Umbilical cord (tissue), 2 donors: Measurements from ENCODE around the gene PKNOX1. TPM values are rescaled to one million over a fixed set of nuclear protein-coding genes. Genes with fewer than 3 reads are reported as not detected.
"Not testable (repeated sequence)": the region's sequence is repeated elsewhere in the genome, so short reads cannot be mapped to it uniquely, and the experiment has no call there.

Experiments used
- DNase-seq: peaks from one replicate; pipeline ENCODE4 v3.0.0-alpha.2; 2015; ENCODE audit warnings: low spot score
- total RNA-seq: library from RNA; depleted of rRNA; stranded (reverse); fragments of >200 nt; gene quantifications from one replicate; pipeline ENCODE4 v1.2.3, GENCODE V29; 2014; ENCODE audit warnings: low replicate concordance; ENCODE audit not compliant: insufficient read depth

PKNOX1 gene
- total RNA-seq, 1 donor from 2014 or later: 8.2 TPM

DNA sequence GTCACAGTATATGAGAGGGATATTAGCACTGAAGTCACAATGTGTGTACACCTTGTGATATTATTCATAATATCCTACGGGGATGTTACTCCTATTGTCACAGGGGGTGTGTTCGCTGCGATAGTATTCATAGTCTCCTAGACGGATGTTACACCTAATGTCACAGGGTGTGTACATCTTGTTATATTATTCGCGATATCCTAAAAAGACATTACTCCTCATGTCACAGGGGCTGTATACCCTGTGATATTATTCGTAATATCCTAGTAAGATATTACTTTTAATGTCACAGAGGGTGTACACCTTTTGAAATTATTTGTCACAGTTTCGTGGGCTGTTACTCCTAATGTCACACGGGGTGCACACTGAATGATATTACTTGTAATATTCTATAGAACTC lies 23.2 kb upstream of the PKNOX1 start:
- not testable (repeated sequence) for DNase-seq

DNA sequence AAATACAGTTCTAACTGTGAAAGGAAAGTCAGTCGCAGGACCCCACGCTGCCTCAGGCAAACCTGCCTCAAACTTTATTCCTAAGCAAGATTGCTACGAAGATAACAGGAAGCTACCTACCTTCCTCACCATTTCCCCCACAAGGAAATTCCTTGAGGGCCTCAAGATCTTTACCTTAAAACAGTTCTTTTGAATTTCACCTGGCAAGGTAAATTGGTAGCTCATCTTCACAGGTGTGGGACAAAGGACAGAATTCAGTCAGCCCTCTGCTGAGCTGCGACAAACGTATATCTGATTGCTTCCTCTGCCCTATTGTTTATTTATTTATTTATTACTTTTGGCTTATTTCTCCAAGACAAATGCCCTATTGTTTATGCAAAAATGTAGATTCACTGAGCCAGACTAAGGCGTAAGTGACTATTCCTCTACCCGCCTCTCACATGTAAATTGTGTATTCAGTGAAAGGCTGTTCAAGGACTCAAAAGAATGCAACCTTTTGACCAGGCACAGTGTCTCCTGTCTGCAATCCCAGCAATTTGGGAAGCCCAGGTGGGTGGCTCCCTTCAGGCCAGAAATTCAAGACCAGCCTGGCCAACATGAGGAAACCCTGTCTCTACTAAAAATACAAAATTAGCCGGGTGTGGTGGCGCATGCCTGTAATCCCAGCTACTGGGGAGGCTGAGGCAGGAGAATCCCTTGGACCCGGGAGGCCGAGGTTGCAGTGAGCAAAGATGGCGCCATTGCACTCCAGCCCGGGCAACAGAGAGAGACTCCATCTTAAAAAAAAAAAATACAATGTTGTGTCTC lies 17.3 kb upstream of the PKNOX1 start:
- DNase-seq: no peak

DNA sequence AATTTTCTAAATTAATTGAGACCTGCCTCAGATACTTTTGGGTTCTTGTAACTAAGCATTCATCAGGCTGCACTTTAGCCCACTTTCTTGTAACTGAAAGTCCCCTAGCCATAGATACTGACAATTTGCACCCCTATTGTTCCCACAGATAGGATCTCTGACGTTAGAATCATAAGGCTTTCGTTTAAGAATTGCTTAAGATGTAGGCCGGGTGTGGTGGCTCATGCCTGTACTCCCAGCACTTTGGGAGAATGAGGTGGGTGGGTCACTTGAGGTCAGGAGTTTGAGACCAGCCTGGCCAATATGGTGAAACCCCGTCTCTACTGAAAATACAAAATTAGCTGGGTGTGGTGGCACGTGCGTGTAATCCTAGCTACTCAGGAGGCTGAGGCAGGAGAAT lies 16.2 kb upstream of the PKNOX1 start:
- DNase-seq: not testable (repeated sequence)

DNA sequence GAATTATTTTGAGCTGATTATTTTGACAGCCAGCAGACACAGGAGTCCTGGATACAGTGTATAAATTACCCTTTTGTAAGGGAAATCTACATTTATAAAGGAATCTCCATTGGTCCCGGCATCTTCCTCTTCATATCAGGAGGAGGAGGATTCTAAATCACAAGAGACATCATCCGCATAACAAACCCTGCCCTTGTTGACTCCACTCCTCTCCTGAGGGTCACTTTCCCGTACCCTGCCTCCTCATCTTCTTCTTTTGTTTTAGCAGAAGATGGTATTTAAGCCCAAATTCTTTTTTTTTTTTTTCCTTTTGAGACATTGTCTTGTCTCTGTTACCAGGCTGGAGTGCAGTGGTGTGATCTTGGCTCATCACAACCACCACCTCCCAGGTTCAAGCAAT lies 14.6 kb upstream of the PKNOX1 start:
- no peak for DNase-seq

DNA sequence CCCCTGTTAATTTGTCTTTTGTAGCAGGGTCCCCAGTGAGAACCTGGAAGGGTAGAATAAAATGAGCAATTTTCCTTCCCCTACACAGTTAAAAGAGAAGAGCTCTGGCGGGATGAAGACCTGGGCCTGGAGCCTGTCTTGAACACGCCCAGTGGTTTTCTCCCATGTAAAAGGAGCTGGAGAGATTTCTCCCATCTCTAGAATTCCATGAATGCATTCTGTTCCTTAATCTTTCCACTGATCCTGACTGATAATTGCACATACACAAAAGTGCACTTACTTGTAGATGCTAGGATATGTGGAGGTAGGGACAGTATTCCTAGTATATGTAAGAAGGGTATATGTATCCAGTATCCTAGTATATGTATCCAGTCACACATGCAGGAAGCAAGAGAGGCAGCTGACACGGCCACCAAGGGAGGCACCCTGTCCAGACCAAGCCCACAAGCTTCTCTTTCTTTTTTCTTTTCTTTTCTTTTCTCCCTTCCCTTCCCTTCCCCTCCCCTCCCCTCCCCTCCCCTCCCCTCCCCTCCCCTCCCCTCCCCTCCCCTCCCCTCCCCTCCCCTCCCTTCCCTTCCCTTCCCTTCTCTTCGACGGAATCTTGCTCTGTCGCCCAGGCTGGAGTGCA lies 11.9 kb upstream of the PKNOX1 start:
- peak; percentile 60 for DNase-seq

DNA sequence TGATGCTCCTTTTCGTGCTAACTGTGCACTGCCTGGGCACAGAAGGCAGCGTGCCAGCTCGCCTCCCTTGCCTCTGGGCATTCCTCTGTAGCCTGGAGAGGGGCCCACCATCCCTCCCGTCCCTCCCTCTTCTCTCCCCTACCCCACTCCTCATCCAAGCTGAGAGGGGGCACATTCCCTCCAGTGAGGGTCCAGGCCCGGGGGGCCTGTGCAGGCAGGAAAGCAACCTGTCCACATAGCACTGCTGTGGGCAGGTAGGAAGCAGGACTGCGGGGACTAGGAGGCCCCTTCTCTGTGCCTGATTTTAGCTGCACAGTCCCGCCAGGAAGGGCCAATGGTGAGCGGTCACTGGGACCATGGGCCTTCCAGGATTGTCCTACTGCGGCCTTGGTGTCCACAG lies 10.3 kb upstream of the PKNOX1 start:
- no peak for DNase-seq

DNA sequence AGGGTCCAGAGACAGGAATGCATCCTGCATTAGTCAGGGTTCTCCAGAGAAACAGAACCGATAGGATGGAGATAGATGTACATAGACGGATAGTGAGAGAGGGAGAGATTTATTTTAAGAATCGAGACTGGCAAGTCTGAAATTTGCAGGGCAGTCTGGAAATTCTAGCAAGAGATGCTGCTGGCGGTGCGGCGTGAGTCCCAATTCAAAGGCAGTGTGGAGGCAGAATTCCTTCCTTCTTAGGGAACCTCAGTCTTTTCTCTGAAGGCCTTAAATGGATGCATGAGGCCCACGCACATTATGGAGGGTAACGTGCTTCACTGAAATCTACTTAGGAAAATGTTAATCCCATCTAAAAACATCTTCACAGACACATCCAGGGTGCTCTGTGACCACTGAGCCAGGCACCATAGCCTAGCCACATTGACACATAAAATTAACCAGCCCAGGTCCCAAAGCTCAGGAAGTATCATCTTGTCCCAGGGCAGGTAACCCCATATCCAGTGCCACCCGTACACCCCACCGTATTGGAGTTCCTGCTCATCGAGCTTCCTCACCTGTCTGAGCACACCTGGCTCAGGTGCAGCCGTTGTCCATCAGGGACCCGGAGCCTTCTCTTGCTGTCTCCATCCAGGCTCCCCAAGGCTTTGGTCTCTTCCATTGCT lies 9.7 kb upstream of the PKNOX1 start:
- no peak for DNase-seq

DNA sequence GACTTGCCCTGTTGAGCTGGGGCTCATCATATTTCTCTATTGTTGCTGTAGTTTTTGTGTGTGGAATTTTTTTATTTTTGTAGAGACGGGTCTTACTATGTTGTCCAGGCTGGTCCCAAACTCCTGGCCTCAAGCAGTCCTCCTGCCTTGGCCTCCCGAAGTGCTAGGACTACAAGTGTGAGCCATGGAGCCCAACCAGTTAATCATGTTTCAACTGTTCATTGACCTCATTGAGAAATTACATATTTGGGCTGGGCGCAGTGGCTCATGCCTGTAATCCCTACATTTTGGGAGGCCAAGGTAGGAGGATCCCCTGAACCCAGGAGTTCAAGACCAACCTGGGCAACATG lies 9.2 kb upstream of the PKNOX1 start:
- no peak for DNase-seq

DNA sequence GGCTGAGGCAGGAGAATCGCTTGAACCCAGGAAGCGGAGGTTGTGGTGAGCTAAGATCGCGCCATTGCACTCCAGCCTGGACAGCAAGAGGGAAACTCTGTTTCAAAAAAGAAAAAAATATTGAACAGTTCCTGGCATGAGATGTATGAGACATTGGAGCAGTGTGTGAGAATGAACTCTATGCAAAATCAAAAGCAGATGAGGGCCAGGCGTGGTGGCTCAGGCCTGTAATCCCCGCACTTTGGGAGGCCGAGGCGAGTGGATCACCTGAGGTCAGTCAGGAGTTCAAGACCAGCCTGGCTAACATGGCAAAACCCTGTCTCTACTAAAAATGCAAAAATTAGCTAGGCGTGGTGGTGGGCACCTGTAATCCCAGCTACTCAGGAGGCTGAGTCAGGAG lies 6.7 kb upstream of the PKNOX1 start:
- DNase-seq: not testable (repeated sequence)

DNA sequence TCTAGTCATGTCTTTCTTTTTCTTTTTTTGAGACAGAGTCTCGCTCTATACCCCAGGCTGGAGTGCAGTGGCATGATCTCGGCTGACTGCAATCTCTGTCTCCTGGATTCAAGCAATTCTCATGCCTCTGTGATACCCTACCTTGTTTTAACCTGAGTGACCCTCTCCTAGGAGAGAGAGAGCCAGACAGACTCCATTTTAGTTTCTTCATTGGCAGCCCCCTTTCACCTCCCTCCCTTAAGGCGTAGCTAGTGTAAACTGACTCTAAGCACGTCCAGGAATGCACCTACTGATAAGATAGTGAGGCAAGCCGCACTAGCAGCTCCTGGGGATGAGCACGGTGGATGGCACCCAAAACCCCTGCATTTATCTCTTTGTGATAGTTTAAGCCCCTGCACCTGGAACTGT lies 5.2 kb upstream of the PKNOX1 start:
- DNase-seq: no peak

DNA sequence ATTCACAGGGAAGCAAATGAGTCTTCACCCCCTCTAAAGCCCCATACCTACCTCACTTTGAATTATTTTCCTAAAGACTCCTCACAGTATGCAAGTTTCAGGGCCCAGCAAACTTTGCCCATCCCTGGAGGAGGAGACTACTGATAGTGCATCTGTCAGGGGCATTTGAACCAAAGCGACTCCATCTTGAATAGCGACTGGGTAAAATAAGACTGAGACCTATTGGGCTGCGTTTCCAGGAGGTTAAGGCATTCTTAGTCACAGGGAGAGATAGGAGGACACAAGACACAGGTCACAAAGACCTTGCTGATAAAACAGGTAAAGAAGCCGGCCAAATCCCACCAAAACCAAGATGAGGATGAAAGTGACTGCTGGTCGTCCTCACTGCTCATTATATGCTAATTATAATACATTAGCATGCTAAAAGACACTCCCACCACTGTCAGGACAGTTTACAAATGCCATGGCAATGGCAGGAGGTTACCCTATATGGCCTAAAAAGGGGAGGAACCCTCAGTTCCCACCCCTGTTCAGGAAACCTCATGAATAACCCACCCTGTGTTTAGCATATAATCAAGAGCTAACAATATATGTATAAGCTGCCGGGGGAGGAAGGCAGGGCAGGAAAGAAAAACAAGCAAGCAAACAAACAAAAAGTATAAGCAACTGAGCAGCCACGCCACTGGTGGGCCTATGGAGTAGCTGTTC lies 3.3 kb upstream of the PKNOX1 start:
- DNase-seq: no peak

DNA sequence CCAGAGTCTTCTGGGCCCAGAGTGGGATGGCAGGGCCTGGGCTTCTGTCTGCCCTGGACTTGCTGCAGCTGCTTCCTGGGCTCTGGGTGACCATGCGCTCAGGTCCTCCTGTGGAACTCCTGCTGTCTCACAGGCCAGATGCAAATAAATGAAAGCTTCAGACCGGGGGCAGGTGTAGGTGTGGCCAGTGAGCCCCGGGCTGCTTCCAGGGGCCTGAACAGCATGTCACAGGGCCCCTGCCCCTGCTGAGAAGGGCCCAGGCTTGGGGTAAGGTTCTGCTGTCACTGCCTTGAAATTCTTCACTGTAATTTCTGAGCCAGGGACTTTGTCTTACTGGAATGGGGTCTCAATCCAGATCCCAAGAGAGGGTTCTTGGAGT lies 2.5 kb upstream of the PKNOX1 start:
- DNase-seq: no peak

DNA sequence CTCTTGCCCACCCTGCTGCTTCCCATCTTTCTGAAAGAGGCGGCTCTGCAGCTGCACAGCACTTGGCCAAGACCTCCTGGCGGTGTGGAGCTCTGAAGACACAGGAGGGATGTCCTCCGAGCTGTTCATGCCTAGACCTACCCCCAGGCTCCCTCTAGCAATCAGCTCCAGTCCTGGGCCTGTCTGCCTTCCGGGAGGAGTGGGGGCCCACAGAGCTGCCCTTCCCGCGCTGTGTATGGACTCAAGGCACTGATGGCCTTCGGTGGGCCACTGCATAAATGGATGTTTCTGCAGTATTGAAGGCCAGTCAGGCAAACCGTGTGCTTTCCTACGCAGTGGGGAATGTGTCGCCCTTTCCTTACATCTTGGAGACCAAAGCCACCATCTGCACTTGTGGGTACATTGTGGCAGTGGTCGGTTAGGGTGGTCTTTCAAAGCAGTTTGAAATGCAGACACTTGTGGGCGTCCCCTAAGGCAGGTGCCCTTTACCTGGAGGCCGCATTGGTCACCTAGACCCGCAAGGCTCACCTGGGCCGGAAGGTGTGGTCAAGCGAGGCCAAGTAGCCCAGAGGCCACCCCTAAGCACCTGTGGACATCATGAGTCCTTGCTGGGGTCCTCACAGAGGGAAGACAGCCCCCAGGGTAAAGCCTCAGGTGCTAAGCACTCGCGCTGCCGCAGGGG lies 912 bp upstream of the PKNOX1 start:
- no peak for DNase-seq

DNA sequence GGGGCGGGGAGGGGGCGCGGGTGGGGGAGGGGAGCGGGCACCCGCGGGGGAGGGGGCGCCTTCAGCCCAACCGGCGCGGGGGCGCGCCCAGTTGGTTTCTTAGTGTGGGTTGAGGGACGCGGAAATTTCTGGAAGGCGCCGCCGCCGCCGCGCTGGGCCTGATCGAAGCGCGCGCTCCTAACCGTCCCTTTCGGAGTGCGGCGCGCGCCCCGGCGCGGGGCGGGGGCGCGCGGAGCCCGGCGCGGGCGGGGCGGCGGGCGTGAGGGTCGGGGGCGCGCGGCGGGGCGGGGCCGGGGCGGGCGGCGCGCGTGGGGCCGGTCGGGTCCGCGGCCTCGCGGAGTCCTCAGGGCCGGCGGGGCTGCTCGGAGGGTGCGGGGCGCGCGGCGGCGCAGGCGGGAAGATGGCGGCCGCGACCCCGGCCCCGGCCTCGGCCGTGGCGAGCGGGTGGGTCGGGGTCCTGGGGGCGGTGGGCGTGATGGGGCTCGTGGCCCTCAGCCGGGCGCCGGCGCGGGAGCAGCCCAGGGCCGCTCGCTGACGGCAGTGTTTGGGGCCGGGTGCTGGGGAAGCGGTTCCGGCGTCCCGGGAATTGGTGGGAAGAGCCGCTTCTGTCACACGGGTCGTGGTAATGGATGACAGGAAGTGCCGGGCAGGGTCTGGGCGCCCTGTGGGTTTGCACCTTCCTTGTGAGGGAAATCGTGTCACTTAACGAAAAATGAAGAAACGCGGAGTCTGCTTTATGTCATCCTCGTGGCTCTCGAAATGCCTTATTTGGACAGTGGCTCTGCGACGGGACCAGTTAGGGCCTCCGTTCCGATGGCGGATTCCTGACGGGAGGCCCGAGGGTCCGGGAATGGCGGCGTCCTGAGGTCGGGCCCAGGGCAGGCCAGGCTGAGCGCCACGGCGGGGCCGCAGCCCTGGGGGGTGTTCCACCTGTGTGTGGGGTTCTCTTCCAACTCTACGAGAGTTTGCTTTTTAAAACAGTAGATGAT lies 764 bp downstream of the PKNOX1 start:
- DNase-seq: peak; percentile 78

DNA sequence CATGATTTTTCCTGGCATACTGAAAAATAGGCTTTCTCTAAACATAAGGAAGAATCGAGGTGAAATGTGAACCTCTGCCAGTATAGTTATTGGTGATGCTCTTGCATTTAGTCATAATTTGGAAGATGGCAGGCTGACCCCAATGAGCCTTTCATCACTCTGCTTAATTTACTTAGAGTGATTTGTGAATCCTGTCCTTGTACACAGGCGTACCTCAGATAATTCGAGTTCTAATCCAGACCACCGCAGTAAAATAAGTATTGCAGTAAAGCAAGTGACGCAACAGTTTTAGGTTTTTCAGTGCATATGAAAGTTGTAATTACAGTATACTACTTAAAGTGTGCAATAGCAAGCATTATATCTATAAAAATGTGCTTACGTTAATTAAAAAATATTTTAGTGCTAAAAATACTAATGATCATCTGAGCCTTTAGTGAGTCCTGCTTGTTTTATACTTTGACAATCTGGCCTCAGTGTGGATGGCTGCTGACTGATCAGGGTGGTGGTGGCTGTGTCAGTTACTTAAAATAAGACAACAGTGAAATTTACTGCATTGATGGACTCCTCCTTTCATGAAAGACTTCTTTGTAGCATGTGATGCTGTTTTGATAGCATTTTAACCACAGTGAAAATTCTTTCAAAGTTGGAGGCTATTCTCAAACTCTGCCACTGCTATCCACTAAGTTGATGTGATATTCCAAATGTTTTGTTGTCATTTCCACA lies 1.7 kb downstream of the PKNOX1 start:
- no peak for DNase-seq

DNA sequence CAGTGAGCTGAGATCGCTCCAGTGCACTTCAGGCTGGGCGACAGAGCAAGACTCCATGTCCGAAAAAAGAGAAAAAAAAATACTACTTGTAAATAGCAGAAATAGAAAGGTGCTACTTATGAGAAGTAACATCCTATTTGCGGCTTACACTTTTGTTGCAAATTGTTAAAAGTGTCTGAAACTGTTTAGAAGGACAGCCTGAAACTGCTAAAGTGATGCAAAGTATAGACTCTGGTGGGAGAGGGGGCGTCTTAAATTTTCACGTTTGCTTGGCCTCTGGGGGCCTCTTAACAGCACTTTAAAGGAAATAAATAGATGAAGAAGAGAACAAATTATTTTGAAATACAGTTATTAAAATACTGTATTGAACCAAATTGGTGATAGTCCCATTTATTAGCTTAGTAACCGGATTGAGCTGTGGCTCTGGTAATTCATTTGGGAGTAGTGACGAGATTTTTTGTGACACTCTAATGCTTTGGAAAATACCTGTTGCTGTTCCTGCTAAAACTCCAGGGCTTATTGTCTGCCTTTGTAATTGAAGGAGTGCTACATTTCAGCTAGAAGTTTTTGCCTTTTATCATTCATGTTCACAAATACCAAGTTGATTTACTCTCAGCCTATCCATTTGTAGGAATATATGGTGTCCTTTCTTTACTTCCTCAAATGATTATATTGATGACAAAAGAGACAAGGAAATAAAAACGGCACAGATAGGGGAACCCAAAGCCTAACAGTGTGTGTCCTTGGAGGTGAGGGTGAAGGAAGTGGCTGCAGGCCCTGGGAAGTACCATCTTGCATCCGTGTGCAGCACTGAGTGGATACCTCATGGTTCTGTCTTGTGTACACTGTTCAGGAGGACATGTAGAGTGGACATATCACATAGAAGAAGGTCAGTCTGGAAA lies 6.2 kb downstream of the PKNOX1 start:
- no peak for DNase-seq

DNA sequence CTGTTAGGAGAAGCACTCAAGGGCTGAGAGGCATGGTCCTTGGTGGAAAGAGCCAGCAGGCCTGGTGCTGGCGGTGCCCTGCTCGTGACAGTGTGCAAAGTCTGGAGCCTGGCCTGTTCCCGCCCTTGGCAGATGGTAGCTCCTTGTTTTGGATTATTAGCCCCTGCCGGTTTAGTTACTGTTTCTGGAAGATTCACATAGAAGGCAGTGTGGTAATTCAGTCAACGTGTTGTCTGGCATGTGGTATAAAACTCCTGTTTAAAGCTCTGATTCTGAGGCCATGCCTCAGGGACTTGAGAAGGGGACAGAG lies 6.8 kb downstream of the PKNOX1 start:
- no peak for DNase-seq

DNA sequence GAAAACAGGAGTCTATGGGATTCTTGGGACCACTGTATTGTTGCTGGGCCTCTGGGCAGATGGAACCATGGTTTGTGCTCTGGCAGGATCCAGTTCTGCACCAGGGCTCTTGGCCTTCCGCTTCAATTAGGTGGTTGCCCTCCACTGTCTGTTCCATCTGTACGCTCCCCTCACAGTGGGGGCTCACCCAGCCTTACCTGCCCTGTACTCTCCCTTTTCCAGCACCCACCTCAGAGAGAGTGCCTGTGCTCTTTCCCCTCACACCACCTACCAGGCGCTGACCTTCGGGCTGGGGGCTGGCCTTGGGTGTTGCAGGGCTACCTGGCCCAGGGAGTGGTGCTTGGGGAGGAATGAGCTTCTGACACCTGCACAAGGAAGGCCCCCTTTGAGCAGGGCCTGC lies 7.5 kb downstream of the PKNOX1 start:
- no peak for DNase-seq

DNA sequence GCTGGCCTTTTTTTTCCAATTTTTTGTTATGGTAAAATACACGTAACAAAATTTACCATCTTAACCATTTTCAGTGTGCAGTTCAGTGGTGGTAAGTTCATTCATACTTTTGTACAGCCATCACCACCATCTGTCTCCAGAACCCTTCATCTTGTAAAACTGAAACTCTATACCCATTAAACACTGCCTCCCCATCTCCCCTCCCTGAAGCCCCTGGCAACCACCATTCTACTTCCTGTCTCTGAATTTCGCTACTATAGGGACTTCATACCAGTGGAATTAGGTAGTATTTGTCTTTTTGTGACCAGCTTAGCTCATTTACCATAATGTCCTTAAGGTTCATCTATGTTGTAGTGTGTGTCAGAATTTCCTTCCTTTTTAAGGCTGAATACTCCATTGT lies 8.7 kb downstream of the PKNOX1 start:
- DNase-seq: no peak
